HG02763 (cell line): ENCODE measurements around the gene SLC24A4.

Source experiments
- ATAC-seq: cut with Tn5 transposase; IDR thresholded peaks from one replicate; pipeline ENCODE4 v1.9.1; 2021; ENCODE audit warnings: mild to moderate bottlenecking, moderate library complexity; ENCODE audit not compliant: unreplicated experiment

Gene SLC24A4

DNA sequence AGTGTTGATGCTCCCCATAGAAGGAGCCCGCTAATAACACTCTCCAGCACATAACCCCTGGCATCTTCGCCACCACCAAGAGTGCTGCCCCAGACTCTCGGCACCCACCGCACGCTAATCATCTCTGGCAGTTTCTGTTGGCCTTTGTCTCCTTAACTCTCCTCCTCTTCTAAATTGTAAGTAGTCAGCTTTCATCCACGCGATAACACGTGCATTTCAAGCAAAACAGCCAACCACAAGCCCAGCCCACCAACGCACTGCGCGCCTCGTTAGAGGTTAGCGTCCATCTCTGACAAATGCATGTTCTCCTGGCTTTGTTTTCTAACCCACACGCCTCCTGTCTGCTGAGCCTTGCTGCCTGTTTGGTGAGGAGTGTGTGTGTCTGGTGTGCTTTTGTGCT is 129.5 kb downstream of the SLC24A4 start:
- no peak for ATAC-seq

DNA sequence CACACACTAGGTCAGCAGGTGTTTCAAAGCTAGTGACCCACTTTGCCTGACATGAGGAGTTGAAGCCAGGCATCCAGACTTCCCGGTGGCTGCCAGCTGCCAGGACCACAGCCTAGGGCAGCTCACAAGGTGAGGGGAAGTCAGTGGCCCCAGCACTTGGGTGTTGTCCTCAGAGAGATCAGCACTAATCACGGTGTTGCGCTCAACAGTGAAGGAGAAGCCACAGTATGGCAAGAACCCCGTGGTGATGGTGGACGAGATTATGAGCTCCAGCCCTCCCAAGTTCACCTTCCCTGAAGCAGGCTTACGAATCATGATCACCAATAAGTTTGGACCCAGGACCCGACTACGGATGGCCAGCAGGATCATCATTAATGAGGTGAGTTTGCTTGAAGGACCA is 130.7 kb downstream of the SLC24A4 start:
- no peak for ATAC-seq

DNA sequence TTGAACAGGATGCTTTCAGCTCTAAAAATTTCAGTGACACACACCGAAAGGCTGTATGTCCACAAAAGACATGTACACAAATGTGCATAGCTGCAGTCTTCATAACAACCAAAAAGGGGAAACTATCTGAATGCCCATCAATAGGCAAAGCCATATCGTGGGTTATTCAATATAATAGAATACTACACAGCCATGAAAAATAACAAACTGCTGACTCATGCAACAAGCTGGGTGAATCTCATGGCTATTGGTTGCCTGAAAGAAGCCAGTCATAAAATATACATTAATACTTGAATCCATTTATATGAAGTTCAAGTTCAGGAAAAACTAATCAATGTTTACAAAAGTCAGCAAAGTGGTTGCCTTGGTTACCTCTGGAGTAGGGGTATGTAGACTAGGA is 132.3 kb downstream of the SLC24A4 start:
- no peak for ATAC-seq

DNA sequence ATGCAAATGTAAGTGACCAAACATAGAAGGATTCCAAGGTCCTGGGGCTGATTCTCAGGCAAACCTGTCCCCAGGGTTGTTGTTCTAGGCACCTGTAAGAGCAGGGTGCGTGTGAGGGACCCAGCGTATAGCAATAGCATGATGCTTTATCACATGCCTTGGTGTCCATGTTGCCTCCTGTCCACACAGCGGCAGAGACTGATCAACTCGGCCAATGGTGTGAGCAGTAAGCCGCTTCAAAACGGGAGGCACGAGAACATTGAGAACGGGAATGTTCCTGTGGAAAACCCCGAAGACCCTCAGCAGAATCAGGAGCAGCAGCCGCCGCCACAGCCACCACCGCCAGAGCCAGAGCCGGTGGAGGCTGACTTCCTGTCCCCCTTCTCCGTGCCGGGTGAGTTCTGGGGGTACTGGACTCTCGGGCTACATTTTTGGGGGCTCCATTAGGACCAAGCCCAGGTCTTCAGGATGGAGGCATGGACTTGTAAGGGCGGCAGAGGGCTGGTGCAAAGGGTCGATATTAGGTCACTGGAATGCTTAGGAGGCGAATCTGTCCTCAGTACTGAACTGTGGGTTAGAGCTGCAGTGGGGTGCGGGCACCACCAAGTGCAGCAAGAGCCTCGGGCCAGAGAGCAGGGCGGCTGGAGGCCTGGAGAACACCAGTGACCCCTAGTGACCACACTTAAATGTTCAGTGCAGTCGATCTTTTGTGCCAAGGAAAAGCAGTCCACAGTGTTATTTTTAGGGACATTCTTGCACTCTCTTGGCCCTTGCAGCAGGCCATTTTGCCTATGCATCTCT is 133.4 kb downstream of the SLC24A4 start:
- no peak for ATAC-seq

DNA sequence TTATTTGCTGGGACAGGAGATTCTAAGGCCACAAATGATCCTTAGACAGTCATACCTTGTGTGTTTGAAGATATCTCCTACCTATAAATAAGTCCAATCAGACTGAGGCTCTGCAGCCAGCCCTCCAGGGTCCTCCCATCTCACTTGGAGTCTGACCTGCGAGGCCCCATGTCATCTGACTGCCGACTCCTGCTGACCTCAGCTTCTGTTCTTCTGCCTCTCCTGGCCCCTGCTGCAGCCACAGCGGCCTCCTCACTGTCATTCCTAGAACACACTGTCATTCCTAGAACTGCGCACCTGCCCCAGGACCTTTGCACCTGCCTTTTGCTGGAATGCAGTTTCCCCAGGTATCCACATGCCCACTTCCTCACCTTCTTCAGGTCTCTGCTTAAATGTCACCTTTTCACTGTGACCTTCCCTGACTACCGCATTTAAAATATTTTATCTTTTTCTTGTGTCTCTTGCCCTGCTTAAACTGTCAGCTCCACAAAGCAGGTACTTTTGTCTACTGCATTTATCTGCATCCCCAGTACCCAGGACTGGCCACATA is 134.1 kb downstream of the SLC24A4 start:
- no peak for ATAC-seq

DNA sequence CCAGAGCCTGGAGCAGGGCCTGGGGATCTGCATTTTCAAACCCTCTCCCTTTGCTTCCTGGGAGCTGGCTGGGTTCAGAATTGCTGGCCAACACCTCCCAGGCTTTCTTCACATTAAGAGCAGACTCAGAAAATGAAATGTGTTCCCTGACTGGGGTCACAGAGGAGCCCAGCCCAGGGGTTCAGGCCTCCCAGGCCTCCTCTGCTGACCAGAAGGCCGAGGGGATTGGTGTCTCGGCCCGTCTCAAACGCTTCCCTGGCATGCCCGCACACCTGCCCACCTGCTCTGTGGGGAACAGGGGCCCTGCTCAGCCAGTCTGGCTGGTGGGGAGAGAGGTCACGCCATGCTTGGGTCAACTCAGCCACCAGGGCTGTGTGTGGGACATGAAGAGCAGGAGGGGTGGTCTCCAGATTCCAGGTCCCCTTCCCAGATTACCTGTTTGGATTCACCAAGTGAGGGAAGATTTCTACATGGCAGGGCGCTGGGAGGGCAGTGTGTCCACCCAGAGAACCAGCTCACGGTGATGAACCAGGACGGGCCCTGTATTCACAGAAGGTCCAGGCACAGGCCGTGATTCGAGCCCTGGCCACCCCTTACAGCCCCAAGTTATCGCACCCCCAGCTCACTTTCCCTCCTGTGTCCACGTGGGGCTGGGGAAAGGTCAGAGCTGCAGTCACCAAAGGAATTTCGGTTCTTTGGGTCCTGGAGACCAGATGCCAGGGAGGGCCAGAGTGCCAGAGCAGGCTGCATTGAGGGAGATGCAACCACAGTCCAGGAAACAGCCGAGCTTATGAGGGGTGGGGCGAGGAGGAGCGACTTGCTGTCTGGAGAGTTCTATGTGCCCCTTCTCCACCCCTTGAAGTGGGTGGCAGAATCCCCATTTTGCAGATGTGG is 135.4 kb downstream of the SLC24A4 start:
- ATAC-seq = no peak

DNA sequence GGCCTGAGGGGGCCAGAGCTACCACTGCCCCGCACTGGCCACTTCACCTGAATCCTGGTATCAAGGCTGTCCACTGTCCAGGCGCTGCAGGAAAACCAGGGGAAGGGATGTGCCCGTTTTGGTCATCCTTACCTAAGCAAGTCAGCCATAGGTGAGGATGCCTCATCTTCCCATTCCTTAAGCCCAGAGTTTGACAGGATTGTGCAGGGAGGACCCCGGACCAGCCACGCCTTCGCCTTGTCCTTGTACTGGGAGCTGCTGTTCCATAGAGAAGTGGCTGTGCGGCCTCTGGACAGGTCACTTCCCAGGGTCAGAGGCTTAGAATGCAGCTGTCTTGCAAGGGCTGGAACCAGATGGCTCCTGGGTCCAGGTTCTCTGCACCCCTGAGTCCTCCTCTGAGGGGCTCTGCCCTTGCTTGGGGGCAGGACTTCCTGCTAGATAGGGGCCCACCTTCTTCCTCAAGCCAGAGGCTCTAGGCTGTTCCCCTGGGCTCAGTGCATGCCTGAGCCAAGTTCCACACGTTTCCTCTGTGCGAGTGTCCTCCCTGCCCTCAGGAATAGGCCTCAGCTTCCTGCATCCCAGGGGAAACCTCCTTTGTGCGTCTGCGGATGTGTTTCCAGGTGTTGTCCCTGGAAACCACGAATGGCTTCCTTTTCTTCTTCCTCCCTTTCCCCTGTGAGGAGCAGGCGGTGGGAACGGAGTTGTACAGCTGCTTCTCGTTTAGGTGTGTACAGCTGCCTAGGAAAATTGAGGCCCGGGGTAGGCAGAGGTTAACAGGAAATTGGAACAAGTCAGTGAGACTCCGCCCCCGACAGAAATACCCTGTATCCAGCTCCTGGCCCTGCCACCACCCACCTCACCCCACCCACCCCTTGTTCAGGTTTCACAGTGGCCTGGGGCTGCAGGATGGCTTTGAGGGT is 136.3 kb downstream of the SLC24A4 start:
- ATAC-seq = no peak

DNA sequence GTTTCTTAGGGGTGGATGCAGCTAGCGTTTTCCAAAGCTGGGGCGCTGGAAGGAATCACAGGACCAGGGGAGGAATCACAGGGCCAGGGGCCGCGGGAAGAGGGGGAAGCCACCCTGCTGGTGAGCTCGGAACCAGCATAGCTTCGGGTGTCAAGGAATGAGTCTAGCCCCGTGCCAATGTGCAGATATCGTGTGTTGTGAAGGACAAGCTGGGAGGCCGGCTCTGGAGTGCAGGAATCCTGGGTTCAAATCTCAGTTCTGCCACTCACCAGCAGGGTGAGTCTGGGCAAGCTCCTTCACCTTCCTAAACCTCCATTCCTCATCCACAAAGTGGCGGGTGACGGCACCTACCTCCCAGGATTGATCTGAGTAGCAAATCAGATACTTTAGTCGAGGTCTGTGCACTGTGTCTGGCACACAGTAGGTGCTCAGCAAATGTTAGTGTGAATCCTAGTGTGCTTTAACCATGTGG is 137.0 kb downstream of the SLC24A4 start:
- ATAC-seq = no peak

DNA sequence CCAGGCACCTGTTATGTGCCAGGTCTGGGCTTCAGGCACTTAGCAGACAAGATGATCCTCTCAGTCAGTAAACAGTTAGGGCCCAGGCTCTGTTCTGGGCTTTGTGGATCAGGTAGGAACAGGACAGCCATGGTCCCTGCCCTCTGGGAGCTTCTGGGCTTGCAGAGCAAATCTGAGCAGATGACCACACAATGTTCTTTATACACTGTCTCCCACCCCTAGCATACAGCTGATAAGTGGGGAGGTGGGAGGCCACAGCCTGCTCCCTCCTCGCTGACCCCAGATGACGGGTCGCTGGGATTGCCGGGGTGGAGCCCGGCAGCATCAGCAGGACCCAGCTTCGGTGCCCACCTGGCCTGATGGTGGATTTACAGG is 137.6 kb downstream of the SLC24A4 start:
- ATAC-seq = no peak

DNA sequence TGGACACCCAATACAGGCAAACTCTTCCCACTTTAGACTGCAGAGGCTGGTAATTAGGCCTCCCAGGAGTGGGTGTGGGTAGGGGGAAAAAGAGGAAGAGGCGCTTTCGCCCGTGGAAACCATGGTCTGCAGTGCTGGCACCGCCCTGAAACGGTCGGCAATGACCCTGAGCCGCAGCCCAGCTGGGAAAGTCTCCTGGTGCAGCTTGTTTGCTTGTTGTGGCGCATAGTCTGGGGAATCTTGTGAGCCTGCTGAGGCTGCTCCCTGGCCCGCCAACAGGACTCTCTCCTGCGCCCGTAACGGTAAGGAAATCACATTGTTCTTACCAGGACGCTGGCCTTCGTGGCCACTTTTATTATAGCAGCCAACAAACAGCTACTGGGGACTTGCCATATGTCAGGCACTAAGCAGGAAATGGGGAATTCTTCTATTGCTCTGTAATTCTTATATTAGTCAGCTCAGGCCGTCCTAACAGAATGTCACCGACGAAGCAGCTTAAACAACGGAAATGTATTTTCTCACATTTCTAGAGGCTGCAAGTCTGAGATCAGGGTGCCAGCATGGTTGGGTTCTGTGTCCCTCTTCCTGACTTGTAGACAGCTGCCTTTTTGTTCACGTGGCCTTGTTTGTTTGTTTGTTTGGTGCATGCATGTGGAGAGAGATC is 138.1 kb downstream of the SLC24A4 start:
- ATAC-seq = no peak

DNA sequence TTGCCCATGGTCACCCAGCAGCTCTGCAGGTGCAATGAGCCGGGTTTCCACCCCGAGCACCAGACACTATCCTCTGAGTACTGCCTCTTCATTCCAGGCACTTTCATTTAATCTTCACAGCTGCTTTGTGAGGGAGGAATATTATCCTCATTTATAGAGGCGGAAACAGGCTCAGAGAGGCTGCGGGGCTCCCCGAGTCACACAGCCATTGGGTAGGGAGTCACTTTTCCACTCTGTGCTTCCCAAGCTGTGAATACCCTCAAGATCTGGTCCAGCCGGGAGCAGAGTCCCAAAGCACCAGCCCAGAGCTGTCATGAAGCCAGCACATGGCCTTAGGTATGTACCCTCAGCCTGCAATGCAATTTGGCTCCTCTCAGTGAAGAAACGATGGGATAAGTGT is 138.9 kb downstream of the SLC24A4 start:
- ATAC-seq = no peak

DNA sequence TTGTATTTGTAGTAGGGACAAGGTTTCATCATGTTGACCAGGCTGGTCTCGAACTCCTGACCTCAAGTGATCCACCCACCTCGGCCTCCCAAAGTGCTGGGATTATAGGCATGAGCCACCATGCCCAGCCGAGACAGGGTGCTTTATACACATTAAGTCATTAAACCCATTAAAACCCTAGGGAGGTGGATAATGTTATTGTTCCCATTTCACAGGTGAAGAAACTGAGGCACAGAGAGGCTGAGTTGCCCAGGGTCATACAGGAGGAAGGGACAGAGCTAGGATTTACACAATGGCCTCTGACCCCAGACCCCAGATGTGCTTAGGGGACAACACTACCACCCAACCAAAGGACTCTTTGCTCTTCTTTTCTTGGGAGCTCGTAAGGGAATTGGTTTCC is 139.6 kb downstream of the SLC24A4 start:
- no peak for ATAC-seq

DNA sequence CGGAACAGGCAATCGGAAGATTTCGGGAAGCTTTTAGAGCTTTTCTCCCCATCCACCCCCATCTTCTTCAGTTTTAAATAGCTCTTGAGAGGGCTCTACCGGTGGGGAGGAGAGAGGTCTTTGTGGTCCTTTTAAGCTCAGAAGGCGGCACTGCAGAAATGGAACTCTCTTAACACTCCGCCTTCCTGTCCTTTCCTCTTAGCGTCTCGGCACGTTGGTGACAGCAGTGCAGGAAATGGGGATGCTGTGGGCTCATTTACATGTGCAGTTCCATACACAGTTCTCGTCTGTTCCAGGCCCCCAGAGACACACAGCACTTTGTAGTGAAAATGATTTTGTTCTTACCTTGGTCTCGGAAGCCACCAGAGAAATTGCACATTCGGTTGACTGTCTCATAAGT is 140.2 kb downstream of the SLC24A4 start:
- ATAC-seq = no peak

DNA sequence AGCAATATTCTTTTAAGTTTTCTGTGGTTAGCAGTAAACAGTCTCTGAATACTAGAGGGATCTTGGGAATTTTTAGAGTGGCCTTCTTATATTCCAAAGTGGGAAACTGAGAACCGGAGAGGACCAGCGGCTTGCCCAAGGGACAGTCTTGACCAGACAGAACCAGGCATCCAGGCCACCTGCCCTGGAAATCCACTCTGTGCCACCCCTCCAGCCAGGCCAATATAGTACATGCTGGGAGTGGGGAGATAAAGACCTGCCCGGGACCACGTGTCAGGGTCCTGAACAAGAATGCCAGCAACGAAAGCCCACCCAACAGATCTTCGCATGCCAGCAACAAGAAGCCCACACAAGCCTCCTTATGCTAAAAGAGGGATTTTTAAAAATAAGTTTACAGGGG is 141.2 kb downstream of the SLC24A4 start:
- no peak for ATAC-seq

DNA sequence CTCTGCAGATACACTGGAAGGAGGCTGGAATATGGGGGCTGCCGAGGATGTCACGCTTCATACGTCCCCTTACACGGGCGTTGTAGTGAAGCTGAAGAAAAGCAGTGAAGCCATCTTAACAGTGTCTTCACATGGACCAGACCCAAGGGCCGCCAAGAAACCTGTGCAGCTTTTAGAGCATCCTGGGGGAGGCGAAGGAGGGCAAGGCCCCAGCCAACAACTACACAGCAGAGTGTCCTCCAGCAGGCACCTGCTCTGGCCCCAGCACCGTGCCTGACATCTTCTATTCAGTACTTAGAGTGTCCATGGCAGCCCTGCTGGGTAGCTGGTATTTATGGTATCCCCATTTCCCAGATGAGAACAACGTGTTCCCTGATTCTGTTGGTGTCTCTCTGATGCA is 141.8 kb downstream of the SLC24A4 start:
- ATAC-seq = no peak

DNA sequence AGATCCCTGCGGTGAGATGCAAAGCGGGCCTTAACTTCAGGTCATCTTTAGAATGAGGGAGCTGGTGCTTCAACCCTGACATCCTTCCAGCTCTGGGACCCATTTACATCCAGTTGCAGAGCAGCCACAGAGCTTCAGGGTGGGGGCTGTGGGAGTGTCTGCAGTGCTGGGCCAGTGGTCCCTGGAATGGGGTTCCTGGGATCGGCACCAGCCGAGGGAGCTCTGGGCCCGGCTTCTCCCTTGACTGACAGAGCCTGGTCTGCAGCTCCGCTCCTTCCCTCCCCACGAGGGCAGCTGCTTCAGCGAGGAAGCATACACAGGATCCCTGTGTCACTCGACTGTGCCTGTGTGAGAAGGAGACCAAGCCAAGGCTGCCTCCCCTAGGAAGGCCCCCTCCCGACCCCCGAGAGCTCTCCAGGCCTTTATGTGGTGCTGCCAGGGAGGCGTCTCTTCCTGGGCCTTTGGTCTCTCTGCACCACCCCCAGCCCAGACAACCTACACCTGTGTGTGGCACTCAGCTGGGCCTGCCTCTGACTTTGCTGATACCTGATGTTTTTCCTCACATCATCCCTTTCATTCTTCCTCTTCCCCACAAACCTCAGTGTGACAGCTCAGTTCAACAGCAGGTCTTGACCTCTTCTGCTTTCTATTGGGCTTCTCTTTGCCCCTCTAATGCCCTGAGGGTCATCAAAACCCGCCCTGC is 142.5 kb downstream of the SLC24A4 start:
- no peak for ATAC-seq

DNA sequence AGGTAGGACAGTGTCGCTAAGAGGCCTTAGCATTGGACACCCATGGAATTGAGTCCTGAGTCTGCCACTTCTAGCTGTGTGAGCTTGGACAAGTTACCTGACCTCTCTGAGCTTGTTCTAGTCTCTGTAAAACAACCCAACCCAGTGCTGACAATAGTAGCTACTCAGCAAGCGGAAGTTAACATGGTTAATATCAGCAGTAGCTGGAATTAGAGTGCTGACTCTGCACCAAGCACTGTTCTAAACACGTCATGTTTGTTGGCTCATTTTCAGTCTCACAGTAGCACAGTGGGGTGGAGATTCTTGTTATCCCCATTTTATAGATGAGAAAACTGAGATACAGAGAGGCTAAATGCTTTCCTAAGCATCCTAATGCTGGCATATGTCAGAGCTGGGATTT is 143.1 kb downstream of the SLC24A4 start:
- no peak for ATAC-seq

DNA sequence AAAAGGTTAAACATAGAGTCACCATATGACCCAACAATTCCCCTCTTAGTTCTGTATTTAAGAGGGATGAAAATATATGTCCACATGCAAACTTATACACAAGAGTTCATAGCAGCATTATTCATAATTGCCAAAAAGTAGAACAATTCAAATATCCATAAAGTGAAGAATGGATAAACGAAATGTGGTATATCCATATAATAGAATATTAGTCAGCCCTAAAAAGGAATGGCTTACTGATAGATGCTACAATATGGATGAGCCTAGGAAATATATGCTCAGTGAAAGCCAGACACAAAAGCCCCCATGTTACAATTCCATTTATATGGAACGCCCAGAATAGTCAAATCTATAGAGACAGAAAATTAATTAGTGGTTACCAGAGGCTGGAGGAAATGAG is 146.6 kb downstream of the SLC24A4 start:
- no peak for ATAC-seq

DNA sequence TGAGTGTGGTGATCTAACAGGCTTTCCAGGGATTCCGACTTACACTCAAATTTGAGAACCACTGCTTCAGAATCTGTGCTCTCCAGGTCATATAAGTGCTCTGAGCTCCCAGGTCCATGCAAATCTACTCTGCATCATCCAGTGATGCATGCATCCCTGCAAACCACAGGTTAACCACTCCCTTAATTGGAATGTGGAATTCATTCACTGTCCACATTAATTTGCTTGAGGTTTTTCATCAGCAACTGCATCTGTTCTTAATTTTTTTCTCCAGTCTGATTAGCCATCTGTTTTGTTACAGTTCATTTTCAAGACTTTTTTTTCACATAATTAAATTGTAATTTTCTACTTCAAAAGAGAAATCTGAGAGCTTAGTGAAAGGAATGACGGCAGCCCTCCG is 147.2 kb downstream of the SLC24A4 start:
- ATAC-seq = no peak

DNA sequence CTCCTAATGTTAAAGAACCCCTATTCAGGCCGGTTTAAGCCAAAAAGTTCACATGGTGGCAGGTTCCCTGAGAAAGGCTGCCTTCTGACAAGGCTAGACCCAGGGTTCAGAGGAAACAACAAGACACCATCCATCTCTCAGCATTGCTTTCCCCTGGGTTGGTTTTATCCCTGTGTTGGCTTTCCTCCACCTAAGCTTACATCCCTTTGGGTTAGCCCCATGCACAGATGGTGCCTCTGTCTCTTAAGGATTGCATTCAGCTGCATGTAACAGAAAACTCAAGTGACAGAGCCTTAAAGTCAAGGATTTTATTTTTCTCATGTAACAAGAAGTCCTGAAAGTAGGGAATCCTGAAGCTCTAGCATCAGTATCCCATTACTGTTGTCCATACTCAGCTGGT is 147.8 kb downstream of the SLC24A4 start:
- ATAC-seq = no peak
